HL-60 (cell line): Measurements from ENCODE around the gene ZMYND8.

ENCODE experiments used
- DNase-seq, 2 experiments: peaks; one replicate each; pipeline ENCODE4 v3.0.0-alpha.2; 2010 to 2020; ENCODE audit warnings: low read depth in 1 of 2, low spot score in 1 of 2
- H3K27ac ChIP-seq: fragments of 250-450 bp; sonication (Bioruptor Pico); replicated peaks from 2 replicates; pipeline ENCODE4 v1.5.1; 2020; ENCODE audit warnings: mild to moderate bottlenecking, moderate library complexity
- H3K27me3 ChIP-seq: fragments of 250-450 bp; sonication (Bioruptor Pico); 2 replicates; pipeline ENCODE4 v1.5.1; 2021; ENCODE audit warnings: mild to moderate bottlenecking, moderate library complexity; ENCODE audit not compliant: insufficient read depth, poor library complexity, severe bottlenecking
- H3K4me3 ChIP-seq: replicated peaks from 2 replicates; pipeline ENCODE4 v1.5.1; 2011; ENCODE audit warnings: mild to moderate bottlenecking, control low read depth, low read length; ENCODE audit not compliant: insufficient read depth
- GABPA ChIP-seq: IDR thresholded peaks from 2 replicates; pipeline ENCODE4 v1.6.1; 2012; ENCODE audit warnings: low read depth
- POLR2AphosphoS5 ChIP-seq: IDR thresholded peaks from 2 replicates; pipeline ENCODE4 v1.6.1; 2012; ENCODE audit warnings: low read depth
- SPI1 ChIP-seq: IDR thresholded peaks from 2 replicates; pipeline ENCODE4 v1.6.1; 2012; ENCODE audit warnings: low read depth, mild to moderate bottlenecking, borderline replicate concordance
- TF ChIP-seq, protein P1 (sequence below): IDR thresholded peaks from 2 replicates; pipeline ENCODE4 v1.6.1; 2012; ENCODE audit warnings: low read depth; ENCODE audit not compliant: insufficient replicate concordance
- TF ChIP-seq, protein P2 (sequence below): IDR thresholded peaks from one replicate; pipeline ENCODE4 v1.5.1; 2011; ENCODE audit warnings: low read length, control low read depth, inconsistent platforms; ENCODE audit not compliant: insufficient read depth

Gene ZMYND8

GRCh38 chr20:47317127-47317895, 39.2 kb downstream of the ZMYND8 start:
- peak; percentile 29 to 70 for DNase-seq
- H3K27ac ChIP-seq, result peak overlapping the region; percentile 72
- no peaks in the 10 kb centered on the region for H3K27me3 ChIP-seq
- no peak overlapping the region for H3K4me3 ChIP-seq
- TF ChIP-seq, protein P1, sequence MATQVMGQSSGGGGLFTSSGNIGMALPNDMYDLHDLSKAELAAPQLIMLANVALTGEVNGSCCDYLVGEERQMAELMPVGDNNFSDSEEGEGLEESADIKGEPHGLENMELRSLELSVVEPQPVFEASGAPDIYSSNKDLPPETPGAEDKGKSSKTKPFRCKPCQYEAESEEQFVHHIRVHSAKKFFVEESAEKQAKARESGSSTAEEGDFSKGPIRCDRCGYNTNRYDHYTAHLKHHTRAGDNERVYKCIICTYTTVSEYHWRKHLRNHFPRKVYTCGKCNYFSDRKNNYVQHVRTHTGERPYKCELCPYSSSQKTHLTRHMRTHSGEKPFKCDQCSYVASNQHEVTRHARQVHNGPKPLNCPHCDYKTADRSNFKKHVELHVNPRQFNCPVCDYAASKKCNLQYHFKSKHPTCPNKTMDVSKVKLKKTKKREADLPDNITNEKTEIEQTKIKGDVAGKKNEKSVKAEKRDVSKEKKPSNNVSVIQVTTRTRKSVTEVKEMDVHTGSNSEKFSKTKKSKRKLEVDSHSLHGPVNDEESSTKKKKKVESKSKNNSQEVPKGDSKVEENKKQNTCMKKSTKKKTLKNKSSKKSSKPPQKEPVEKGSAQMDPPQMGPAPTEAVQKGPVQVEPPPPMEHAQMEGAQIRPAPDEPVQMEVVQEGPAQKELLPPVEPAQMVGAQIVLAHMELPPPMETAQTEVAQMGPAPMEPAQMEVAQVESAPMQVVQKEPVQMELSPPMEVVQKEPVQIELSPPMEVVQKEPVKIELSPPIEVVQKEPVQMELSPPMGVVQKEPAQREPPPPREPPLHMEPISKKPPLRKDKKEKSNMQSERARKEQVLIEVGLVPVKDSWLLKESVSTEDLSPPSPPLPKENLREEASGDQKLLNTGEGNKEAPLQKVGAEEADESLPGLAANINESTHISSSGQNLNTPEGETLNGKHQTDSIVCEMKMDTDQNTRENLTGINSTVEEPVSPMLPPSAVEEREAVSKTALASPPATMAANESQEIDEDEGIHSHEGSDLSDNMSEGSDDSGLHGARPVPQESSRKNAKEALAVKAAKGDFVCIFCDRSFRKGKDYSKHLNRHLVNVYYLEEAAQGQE, result no peak
- TF ChIP-seq SPI1 (no peak), GABPA (no peak)
- TF ChIP-seq, protein P2, sequence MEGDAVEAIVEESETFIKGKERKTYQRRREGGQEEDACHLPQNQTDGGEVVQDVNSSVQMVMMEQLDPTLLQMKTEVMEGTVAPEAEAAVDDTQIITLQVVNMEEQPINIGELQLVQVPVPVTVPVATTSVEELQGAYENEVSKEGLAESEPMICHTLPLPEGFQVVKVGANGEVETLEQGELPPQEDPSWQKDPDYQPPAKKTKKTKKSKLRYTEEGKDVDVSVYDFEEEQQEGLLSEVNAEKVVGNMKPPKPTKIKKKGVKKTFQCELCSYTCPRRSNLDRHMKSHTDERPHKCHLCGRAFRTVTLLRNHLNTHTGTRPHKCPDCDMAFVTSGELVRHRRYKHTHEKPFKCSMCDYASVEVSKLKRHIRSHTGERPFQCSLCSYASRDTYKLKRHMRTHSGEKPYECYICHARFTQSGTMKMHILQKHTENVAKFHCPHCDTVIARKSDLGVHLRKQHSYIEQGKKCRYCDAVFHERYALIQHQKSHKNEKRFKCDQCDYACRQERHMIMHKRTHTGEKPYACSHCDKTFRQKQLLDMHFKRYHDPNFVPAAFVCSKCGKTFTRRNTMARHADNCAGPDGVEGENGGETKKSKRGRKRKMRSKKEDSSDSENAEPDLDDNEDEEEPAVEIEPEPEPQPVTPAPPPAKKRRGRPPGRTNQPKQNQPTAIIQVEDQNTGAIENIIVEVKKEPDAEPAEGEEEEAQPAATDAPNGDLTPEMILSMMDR, result no peak

DNA sequence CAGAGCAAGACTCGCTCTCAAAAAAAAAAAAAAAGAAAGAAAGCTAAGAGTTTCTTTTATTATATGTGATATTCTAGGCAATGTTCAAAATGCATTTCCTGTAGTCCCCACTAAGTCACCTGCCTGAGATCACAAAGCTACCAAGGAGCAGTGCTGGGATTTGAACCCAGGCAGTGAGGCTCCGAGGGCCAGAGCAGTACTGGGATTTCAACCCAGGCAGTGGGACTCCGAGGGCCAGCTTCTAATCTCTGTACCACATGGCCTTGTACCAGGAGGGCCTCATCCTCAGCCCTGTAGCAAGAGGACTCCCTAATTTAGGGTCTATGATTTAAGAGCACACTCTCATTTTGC, 39.7 kb downstream of the ZMYND8 start:
- Histone ChIP-seq H3K27me3 (no peaks in the 10 kb centered on the region), H3K4me3 (no peak overlapping the region), H3K27ac (peak overlapping the region; percentile 72)
- DNase-seq, result no peak
- no peak for TF ChIP-seq POLR2AphosphoS5
- TF ChIP-seq, protein P1, result no peak
- no peak for TF ChIP-seq GABPA
- TF ChIP-seq SPI1, result no peak
- TF ChIP-seq, protein P2, result no peak

- Histone ChIP-seq H3K27me3 (no peaks in the 10 kb centered on the region), H3K4me3 (no peak overlapping the region), H3K27ac (no peak overlapping the region)
- TF ChIP-seq GABPA (no peak), SPI1 (no peak), POLR2AphosphoS5 (no peak)
- TF ChIP-seq, protein P1, result no peak
- TF ChIP-seq, protein P2, result no peak
- no peak for DNase-seq
Measured at GRCh38 chr20:47315339-47316056, 41.0 kb downstream of the ZMYND8 start.
